Skeletal muscle tissue (tissue), 4 donors: Measurements from ENCODE around the gene LRRC71. TPM values are rescaled to one million over a fixed set of nuclear protein-coding genes. Genes with fewer than 3 reads are reported as not detected.

Experiments
- H3K27ac ChIP-seq: one replicate; pipeline ENCODE4 v1.7.0; 2013; ENCODE audit warnings: mild to moderate bottlenecking, low read depth, low read length, inconsistent platforms
- H3K27me3 ChIP-seq, 3 donors: one replicate each; pipeline ENCODE4 v1.7.0; 2013; ENCODE audit warnings: low read length in 3 of 3; ENCODE audit not compliant: control insufficient read depth in 3 of 3, insufficient read depth in 3 of 3
- H3K36me3 ChIP-seq, 3 donors: one replicate each; pipeline ENCODE4 v1.7.0; 2013; ENCODE audit warnings: low read length in 3 of 3; ENCODE audit not compliant: control insufficient read depth in 3 of 3, insufficient read depth in 3 of 3
- H3K4me1 ChIP-seq, 3 donors: one replicate each; pipeline ENCODE4 v1.7.0; 2013; ENCODE audit warnings: low read length in 3 of 3, mild to moderate bottlenecking in 3 of 3; ENCODE audit not compliant: control insufficient read depth in 3 of 3, insufficient read depth in 3 of 3
- H3K4me3 ChIP-seq, 3 donors: one replicate each; pipeline ENCODE4 v1.7.0; 2013; ENCODE audit warnings: low read length in 3 of 3
- H3K9ac ChIP-seq, 3 donors: one replicate each; pipeline ENCODE4 v1.7.0; 2013; ENCODE audit warnings: low read length in 3 of 3, mild to moderate bottlenecking in 3 of 3, moderate library complexity in 2 of 3, low read depth in 1 of 3
- H3K9me3 ChIP-seq, 3 donors: one replicate each; pipeline ENCODE4 v1.7.0; 2013; ENCODE audit warnings: low read length in 3 of 3; ENCODE audit not compliant: control insufficient read depth in 3 of 3
- total RNA-seq: library from RNA; depleted of rRNA; stranded (reverse); fragments of >200 nt; gene quantifications from one replicate; pipeline ENCODE4 v1.2.3, GENCODE V29; 2014
- donor health status: Osteomylitis.

LRRC71 gene
- total RNA-seq, 1 donor from 2014 or later: not detected

- Histone ChIP-seq H3K36me3 (peaks cover 72 to 77% (median 72%) of the 10 kb centered on the region in 3 donors), H3K9ac (no peak overlapping the region), H3K9me3 (no peaks in the 10 kb centered on the region), H3K27ac (no peak overlapping the region), H3K4me1 (no peaks in the 10 kb centered on the region), H3K27me3 (no peaks in the 10 kb centered on the region), H3K4me3 (no peak overlapping the region)
Observed at GRCh38 chr1:156953571-156953970, 33.1 kb downstream of the LRRC71 start.

GRCh38 chr1:156956333-156956732 lies 35.9 kb downstream of the LRRC71 start:
- Histone ChIP-seq H3K27ac (no peak overlapping the region), H3K36me3 (peaks cover 69 to 79% (median 71%) of the 10 kb centered on the region in 3 donors), H3K27me3 (no peaks in the 10 kb centered on the region), H3K9ac (no peak overlapping the region), H3K9me3 (no peaks in the 10 kb centered on the region), H3K4me3 (no peak overlapping the region), H3K4me1 (peaks cover 0 to 6% (median 0%) of the 10 kb centered on the region in 3 donors)

DNA sequence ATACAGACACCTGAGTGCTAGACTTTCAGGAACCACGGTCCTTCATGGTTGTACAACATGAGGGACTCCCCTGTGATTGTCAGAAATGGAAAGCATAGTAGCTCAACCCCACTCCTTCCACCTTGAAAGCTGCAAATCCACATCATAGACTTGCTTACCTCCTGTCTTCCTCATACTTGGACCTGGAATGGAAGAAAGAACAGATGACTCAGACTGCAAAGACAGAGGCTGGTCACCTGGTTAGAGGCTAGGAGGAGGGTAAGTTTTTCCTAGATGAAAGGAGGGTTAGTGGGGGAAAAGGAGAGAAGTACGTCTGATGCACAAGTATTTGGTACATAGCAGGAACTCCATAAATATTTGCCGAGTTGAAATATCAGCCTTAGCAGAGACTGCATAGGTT lies 37.2 kb downstream of the LRRC71 start:
- Histone ChIP-seq H3K36me3 (peaks cover 61 to 78% (median 69%) of the 10 kb centered on the region in 3 donors), H3K27ac (no peak overlapping the region), H3K4me3 (no peak overlapping the region), H3K4me1 (peaks cover 0 to 6% (median 0%) of the 10 kb centered on the region in 3 donors), H3K9ac (no peak overlapping the region), H3K9me3 (no peaks in the 10 kb centered on the region), H3K27me3 (no peaks in the 10 kb centered on the region)

DNA sequence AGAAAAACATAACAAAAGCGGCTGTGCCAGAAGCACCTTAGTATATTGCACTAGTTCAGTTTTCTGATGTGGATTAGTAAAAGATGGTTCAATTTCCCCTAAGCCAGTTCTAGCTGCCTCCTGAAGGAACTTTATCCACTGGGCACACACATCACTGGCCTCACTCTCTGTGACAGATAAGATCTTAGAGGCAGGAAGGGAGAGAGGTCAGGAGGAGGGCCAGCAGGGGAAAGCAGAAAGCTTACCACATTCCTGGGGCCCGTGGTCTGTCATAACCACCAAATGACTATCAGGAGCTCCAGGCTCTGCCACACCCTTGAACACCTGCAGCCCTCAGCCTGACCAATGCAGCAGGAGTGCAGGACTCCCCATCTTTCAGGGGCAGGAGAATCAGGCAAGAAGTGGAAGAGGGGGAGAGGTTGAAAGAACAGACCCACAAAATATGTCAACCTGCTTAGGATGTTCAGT lies 37.8 kb downstream of the LRRC71 start:
- Histone ChIP-seq H3K4me1 (peaks cover 0 to 6% (median 0%) of the 10 kb centered on the region in 3 donors), H3K27ac (no peak overlapping the region), H3K9ac (no peak overlapping the region), H3K27me3 (no peaks in the 10 kb centered on the region), H3K9me3 (no peaks in the 10 kb centered on the region), H3K36me3 (peaks cover 64 to 80% (median 68%) of the 10 kb centered on the region in 3 donors), H3K4me3 (no peak overlapping the region)

GRCh38 chr1:156959414-156959813 lies 39.0 kb downstream of the LRRC71 start:
- Histone ChIP-seq H3K9ac (no peak overlapping the region), H3K27ac (no peak overlapping the region), H3K4me1 (peaks cover 0 to 6% (median 3%) of the 10 kb centered on the region in 3 donors), H3K9me3 (no peaks in the 10 kb centered on the region), H3K4me3 (no peak overlapping the region), H3K36me3 (peaks cover 69 to 85% (median 74%) of the 10 kb centered on the region in 3 donors), H3K27me3 (no peaks in the 10 kb centered on the region)

DNA sequence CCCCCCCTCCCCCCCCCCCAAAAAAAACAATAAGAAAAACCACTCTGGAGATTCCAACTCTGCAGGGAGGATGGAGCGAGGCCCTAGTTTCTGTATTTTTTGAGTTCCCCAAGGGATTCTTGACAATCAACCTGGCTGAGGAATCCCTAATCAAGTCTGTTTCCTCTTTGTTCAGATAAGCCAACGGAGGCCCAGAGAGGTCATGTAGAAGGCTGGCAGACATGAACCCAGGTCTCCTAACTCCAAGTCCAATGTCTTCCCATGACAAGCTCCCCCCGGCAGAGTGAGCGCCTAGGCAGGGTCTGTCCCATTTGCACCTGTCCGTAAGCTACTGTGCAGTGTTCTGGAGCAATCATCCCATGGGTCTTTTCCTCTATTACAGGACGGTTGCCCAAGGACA lies 39.5 kb downstream of the LRRC71 start:
- no peak overlapping the region for H3K27ac ChIP-seq
- H3K27me3 ChIP-seq: no peaks in the 10 kb centered on the region

GRCh38 chr1:156961709-156962108 lies 41.3 kb downstream of the LRRC71 start:
- H3K9ac ChIP-seq: no peak overlapping the region
- no peaks in the 10 kb centered on the region for H3K27me3 ChIP-seq
- H3K9me3 ChIP-seq: no peaks in the 10 kb centered on the region
- no peak overlapping the region for H3K4me3 ChIP-seq
- peaks cover 59 to 73% (median 63%) of the 10 kb centered on the region in 3 donors for H3K36me3 ChIP-seq
- peaks cover 0 to 6% (median 3%) of the 10 kb centered on the region in 3 donors for H3K4me1 ChIP-seq
- no peak overlapping the region for H3K27ac ChIP-seq

More for the DNA sequence above, 39.5 kb downstream of the LRRC71 start:
- Histone ChIP-seq H3K9ac (no peak overlapping the region), H3K4me1 (peaks cover 0 to 6% (median 3%) of the 10 kb centered on the region in 3 donors), H3K36me3 (peaks cover 73 to 82% (median 73%) of the 10 kb centered on the region in 3 donors), H3K9me3 (no peaks in the 10 kb centered on the region), H3K4me3 (no peak overlapping the region)

GRCh38 chr1:156963621-156964020 lies 43.2 kb downstream of the LRRC71 start:
- Histone ChIP-seq H3K4me3 (no peak overlapping the region), H3K27ac (no peak overlapping the region)

DNA sequence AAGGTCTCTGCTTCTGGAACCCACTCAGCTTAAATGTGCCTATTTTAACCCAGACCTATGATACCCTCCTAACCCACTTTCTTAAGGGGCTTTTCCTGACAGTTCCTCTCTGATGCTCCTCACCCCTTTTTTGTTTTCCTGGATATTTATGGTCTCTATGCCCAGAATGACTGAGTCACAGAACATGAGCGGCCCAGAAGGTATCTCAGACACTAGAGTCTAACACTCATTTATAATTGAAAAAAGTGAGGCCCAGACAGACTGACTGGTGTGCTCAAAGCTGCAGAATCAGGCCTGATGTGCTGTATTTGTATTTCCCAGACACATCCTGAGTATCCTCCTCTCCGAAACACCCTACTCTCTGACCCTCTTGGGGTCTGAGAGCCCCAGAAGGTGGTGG lies 44.0 kb downstream of the LRRC71 start:
- H3K9me3 ChIP-seq: no peaks in the 10 kb centered on the region
- H3K27ac ChIP-seq: no peak overlapping the region
- peaks cover 0 to 3% (median 0%) of the 10 kb centered on the region in 3 donors for H3K4me1 ChIP-seq
- peaks cover 53 to 69% (median 58%) of the 10 kb centered on the region in 3 donors for H3K36me3 ChIP-seq
- no peaks in the 10 kb centered on the region for H3K27me3 ChIP-seq
- H3K9ac ChIP-seq: no peak overlapping the region
- no peak overlapping the region for H3K4me3 ChIP-seq

More at GRCh38 chr1:156963621-156964020, 43.2 kb downstream of the LRRC71 start:
- Histone ChIP-seq H3K27me3 (no peaks in the 10 kb centered on the region), H3K4me1 (peaks cover 0 to 6% (median 3%) of the 10 kb centered on the region in 3 donors), H3K9me3 (no peaks in the 10 kb centered on the region), H3K36me3 (peaks cover 51 to 69% (median 62%) of the 10 kb centered on the region in 3 donors), H3K9ac (no peak overlapping the region)

DNA sequence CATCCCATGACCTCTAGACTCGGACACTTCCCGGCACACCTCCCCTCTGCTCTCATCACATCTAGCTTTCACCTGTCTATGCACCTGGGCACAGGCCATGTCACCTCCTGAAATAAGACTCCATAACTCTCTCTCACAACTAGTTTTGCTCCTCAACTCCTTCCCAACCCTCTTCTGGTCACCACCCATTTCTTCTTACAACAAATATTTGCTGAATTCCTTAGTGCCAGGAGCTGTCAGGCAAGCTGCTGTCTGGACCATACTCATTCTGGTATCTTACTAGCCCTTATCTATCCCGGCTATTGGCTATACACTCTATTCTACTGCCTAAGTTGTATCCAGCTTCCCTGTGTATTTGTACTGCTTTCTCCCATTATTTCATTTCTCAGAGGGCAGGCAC lies 49.1 kb downstream of the LRRC71 start:
- Histone ChIP-seq H3K27me3 (no peaks in the 10 kb centered on the region), H3K36me3 (peaks cover 36 to 57% (median 56%) of the 10 kb centered on the region in 3 donors), H3K27ac (no peak overlapping the region), H3K9ac (no peak overlapping the region), H3K4me3 (no peak overlapping the region), H3K4me1 (no peaks in the 10 kb centered on the region), H3K9me3 (no peaks in the 10 kb centered on the region)
